Activated CD8-positive, alpha-beta T cell treated with anti-CD3 and anti-CD28 coated beads for 36 hours (primary cell): ENCODE measurements around the gene AKNA. TPM values are rescaled to one million over a fixed set of nuclear protein-coding genes. Genes with fewer than 3 reads are reported as not detected.
"Not testable (repeated sequence)": the region's sequence is repeated elsewhere in the genome, so short reads cannot be mapped to it uniquely, and the experiment has no call there.

Experiments
- ATAC-seq: fragments of 200-7000 bp; cut with Tn5 transposase; one replicate; pipeline ENCODE4 v1.10.0; 2021; ENCODE audit warnings: mild to moderate bottlenecking, moderate library complexity
- CTCF ChIA-PET: fragments of 350-600 bp; sonication (Branson Sonifier 250); formaldehyde crosslinking; loops from one replicate; lab custom pipeline; 2021; ENCODE audit warnings: antibody characterized with exemption; lab: Charles Lee
- POLR2A ChIA-PET: fragments of 350-600 bp; sonication (Branson Sonifier 250); formaldehyde crosslinking; loops from one replicate; lab custom pipeline; 2021; ENCODE audit warnings: antibody characterized with exemption; lab: Charles Lee
- DNase-seq: peaks from one replicate; pipeline ENCODE4 v3.0.0-alpha.2; 2020
- H3K27ac Mint-ChIP-seq: one replicate; pipeline ENCODE4 v1.8.0; 2021; ENCODE audit warnings: mild to moderate bottlenecking, mixed read lengths
- H3K27me3 Mint-ChIP-seq: one replicate; pipeline ENCODE4 v1.8.0; 2021; ENCODE audit warnings: mixed read lengths
- H3K36me3 Mint-ChIP-seq: one replicate; pipeline ENCODE4 v1.8.0; 2021; ENCODE audit warnings: low read depth, mixed read lengths
- H3K4me1 Mint-ChIP-seq: one replicate; pipeline ENCODE4 v1.8.0; 2021; ENCODE audit warnings: low read depth, mixed read lengths
- H3K4me3 Mint-ChIP-seq: one replicate; pipeline ENCODE4 v1.8.0; 2021; ENCODE audit warnings: mild to moderate bottlenecking, moderate library complexity, mixed read lengths
- H3K9me3 Mint-ChIP-seq: one replicate; pipeline ENCODE4 v1.8.0; 2021; ENCODE audit warnings: mixed read lengths
- CTCF ChIP-seq: fragments of 200-600 bp; IDR thresholded peaks from one replicate; pipeline ENCODE4 v1.8.0; 2022; ENCODE audit warnings: antibody characterized with exemption, mild to moderate bottlenecking
- intact Hi-C: fragments of 100-400 bp; cut with micrococcal nuclease; formaldehyde crosslinking; loops from one replicate; pipeline ENCODE4 v1.10.0; 2022
- total RNA-seq, 2 experiments: library from RNA; stranded (reverse); gene quantifications; one replicate each; pipeline ENCODE4 v1.2.3, GENCODE V29; 2021

AKNA gene
- total RNA-seq, 2 experiments from 2014 or later, result 166 to 167 TPM

- ChIA-PET POLR2A (no interaction called here), CTCF (interaction anchor here (0.6 to 1.6 kb wide), 2 partner anchors 15 to 31 kb away, joined by 3 to 7 read pairs; no protein-coding TSS in a partner anchor)
- intact Hi-C loops, result no loop called here
- H3K4me3 Mint-ChIP-seq, result no peak overlapping the region
- ATAC-seq (no peak), DNase-seq (no peak)
- H3K27me3 Mint-ChIP-seq, result peaks cover 5% of the 10 kb centered on the region
- peaks cover 6% of the 10 kb centered on the region for H3K4me1 Mint-ChIP-seq
- H3K9me3 Mint-ChIP-seq, result no peaks in the 10 kb centered on the region
- no peak for TF ChIP-seq CTCF
- H3K36me3 Mint-ChIP-seq, result no peaks in the 10 kb centered on the region
- H3K27ac Mint-ChIP-seq, result no peak overlapping the region
Measured at GRCh38 chr9:114321759-114322158, 66.0 kb downstream of the AKNA start.

- CTCF ChIA-PET, result interaction anchor here (1.4 to 1.6 kb wide), 2 partner anchors 30 to 212 kb away, joined by 3 to 7 read pairs; no protein-coding TSS in a partner anchor
- not testable (repeated sequence) for ATAC-seq, H3K4me3 Mint-ChIP-seq
Measured at GRCh38 chr9:114320710-114321109, 67.1 kb downstream of the AKNA start.

GRCh38 chr9:114319147-114319546 lies 68.6 kb downstream of the AKNA start:
- no peak for TF ChIP-seq CTCF
- H3K4me3 Mint-ChIP-seq, result no peak overlapping the region
- POLR2A ChIA-PET, result no interaction called here
- H3K27ac Mint-ChIP-seq, result no peak overlapping the region
- peaks cover 6% of the 10 kb centered on the region for H3K4me1 Mint-ChIP-seq
- ATAC-seq, result no peak
- no peaks in the 10 kb centered on the region for H3K36me3 Mint-ChIP-seq
- H3K9me3 Mint-ChIP-seq, result no peaks in the 10 kb centered on the region
- CTCF ChIA-PET, result interaction anchor here (1.3 kb wide), 1 partner anchor 28 kb away, joined by 3 read pairs; no protein-coding TSS in a partner anchor
- no peak for DNase-seq
- peaks cover 5% of the 10 kb centered on the region for H3K27me3 Mint-ChIP-seq
- intact Hi-C loops, result no loop called here

More at GRCh38 chr9:114320710-114321109, 67.1 kb downstream of the AKNA start:
- H3K27me3 Mint-ChIP-seq, H3K36me3 Mint-ChIP-seq, H3K4me1 Mint-ChIP-seq, DNase-seq, H3K9me3 Mint-ChIP-seq, H3K27ac Mint-ChIP-seq, POLR2A ChIA-PET, intact Hi-C loops: not testable (repeated sequence)

- H3K36me3 Mint-ChIP-seq, result no peaks in the 10 kb centered on the region
- intact Hi-C loops, result no loop called here
- ChIA-PET POLR2A (no interaction called here), CTCF (no interaction called here)
- no peak overlapping the region for H3K4me3 Mint-ChIP-seq
- no peak for TF ChIP-seq CTCF
- peaks cover 6% of the 10 kb centered on the region for H3K4me1 Mint-ChIP-seq
- H3K27ac Mint-ChIP-seq, result peak overlapping the region; percentile 70
- no peak for ATAC-seq
- no peaks in the 10 kb centered on the region for H3K9me3 Mint-ChIP-seq
- peaks cover 5% of the 10 kb centered on the region for H3K27me3 Mint-ChIP-seq
- no peak for DNase-seq
Measured at GRCh38 chr9:114318416-114318815, 69.4 kb downstream of the AKNA start.

- Mint-ChIP-seq H3K4me1 (peaks cover 6% of the 10 kb centered on the region), H3K9me3 (no peaks in the 10 kb centered on the region), H3K36me3 (no peaks in the 10 kb centered on the region), H3K27me3 (peaks cover 5% of the 10 kb centered on the region), H3K4me3 (no peak overlapping the region), H3K27ac (peak overlapping the region; percentile 70)
- no peak for ATAC-seq
- intact Hi-C loops, result no loop called here
- ChIA-PET CTCF (interaction anchor here (0.8 kb wide), 1 partner anchor 235 kb away, joined by 3 read pairs; no protein-coding TSS in a partner anchor), POLR2A (interaction anchor here (0.6 kb wide), 1 partner anchor 967 kb away, joined by 3 read pairs; no protein-coding TSS in a partner anchor)
- DNase-seq, result no peak
- TF ChIP-seq CTCF, result no peak
Measured at GRCh38 chr9:114317665-114318357, 70.0 kb downstream of the AKNA start.
